ENCODE measurements around the gene DISP1.
A peak's percentile ranks its signal among the peaks of the same experiment; 100 is the strongest.

Gene DISP1

DNA sequence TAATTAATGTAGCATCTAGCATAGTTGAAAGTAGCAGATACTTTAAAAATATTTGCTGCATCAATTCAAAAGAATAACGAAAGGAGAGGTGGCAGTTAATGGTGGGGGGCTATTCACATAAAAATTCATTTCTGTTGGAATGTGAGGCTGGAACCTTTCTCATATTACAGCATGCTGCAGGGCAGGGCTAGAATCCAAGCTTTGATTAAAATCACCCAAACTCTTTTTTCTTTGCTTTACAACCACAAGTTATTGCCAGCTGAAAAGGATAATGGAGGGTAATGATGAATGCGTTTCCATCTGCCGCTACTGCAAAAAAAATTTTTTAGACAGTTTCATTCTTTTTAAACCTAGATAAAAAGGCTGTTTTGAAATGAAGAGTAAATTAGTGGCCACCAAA lies 9.8 kb downstream of the DISP1 start:
- TF ChIP-seq CTCF (IDR thresholded peaks at IDR 0.05; ENCODE audit: low read length, missing control alignments) = no peak
- DNase-seq (ENCODE audit: low read depth) = no peak
- no peak overlapping the region for H3K4me3 ChIP-seq (replicated peaks; ENCODE audit: low read depth, low read length)

DNA sequence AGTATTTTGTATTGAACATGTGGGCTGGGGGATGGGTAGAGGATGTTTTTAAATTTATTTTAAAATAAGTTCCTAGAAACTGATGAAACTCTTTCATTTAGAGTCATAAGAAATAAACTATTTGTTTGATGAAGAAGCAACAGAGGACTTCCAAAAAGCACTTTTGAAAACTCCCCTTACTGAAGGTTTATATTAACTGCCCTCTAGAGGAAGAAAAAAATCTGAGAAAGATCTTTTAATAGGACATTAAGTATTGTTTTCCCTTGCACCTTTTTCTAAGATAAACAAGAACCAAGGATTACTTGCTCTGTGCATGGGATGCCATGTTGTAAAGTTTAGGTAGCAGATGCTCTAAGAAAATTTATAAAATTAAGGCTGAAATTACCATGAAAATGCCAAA lies 14.1 kb downstream of the DISP1 start:
- DNase-seq (ENCODE audit: low read depth) = no peak
- peak; percentile 27 for TF ChIP-seq CTCF (IDR thresholded peaks at IDR 0.05; ENCODE audit: low read length, missing control alignments)

DNA sequence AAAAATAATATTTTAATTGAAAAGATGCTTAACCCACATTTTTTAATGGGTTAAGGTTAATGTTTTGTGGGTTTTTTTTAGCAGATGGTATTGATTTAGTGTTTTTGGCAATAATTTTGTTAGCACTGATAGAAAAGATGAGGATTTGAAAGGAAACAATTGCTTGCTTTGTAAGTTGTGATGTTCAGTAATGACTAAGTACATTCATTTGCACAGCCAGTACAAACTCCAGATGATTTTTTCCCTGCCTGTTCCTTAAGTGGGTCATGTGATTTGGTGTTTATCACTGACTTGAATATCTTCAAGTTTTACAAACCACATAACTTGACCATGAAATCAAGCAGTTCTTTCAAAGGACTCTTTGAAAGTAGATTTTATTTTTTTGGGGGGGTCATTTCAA lies 15.0 kb downstream of the DISP1 start:
- no peak for TF ChIP-seq CTCF (IDR thresholded peaks at IDR 0.05; ENCODE audit: low read length, missing control alignments)
- DNase-seq (ENCODE audit: low read depth) = peak; percentile 71
- H3K4me3 ChIP-seq (replicated peaks; ENCODE audit: low read depth, low read length) = no peak overlapping the region

More for the DNA sequence above, 14.1 kb downstream of the DISP1 start:
- H3K4me3 ChIP-seq (replicated peaks; ENCODE audit: low read depth, low read length) = no peak overlapping the region

DNA sequence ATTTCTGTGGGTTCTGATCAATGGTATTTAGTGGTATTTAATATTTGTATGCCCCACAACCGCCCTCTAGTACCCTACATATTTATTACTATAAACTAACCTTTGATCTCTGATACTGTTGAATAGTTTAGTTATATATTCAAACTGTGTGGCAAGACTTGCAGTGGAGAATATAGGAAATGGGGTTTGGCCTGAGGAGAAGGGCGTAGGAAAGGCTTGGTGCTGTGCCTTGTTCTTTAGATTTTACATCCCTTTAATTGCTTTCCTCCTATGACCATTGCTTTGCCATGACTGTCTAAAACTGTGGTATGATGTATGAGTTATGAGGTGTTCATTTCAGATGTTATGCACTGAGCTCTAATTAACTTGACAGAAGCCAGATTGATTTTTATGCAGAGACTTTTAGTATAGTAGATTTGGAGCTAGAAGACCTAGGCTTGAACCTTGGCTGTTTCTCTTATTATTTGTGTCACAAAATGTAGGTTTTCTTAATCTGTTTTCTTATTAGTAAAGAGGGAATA lies 18.6 kb downstream of the DISP1 start:
- no peak overlapping the region for H3K4me3 ChIP-seq (replicated peaks; ENCODE audit: low read depth, low read length)
- no peak for DNase-seq (ENCODE audit: low read depth)
- no peak for TF ChIP-seq CTCF (IDR thresholded peaks at IDR 0.05; ENCODE audit: low read length, missing control alignments)

DNA sequence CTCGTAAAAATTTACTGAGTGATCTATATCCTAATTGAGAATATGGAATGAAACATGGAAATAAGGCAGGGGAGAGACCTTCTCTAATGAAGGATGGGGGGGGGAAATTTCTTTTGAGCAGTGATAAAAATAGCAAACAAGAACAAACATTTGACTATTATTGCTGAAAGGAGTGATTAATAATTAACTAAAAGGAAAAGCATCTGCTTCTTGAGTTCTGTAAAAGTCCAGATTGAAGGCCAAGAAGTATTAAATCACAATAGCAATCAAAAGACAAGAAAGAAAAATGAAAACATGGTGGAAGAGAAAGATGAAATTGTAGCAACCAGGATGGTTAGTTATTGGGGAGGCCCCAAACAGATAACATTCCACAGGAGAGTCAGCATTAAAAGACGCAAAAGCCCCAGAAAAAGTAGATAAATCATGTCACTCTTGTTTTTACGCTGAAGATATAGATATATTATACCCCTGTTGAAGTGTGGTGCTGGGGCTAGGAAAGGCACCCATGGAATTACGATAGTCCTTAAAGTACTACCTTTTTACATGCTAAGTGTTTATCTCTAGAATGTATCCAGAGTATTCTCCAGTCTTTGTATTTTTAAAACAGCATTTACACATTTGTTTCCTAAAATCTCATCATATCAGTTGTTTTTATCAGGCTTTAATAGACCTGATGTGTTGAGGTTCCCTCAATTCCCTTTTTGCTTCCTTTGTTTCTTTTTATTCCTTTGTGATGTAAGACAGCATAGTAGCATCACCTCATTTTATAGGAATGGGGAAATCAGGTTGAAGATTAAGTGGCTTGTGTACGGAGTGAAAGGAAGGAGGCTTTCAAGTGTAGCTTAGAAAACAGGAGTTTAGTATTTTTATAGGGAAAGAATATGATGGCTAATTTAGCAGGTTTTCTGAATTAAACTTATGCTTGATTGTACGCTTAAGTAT lies 28.9 kb downstream of the DISP1 start:
- DNase-seq (ENCODE audit: low read depth) = peak; percentile 40
- no peak for TF ChIP-seq CTCF (IDR thresholded peaks at IDR 0.05; ENCODE audit: low read length, missing control alignments)
- no peak overlapping the region for H3K4me3 ChIP-seq (replicated peaks; ENCODE audit: low read depth, low read length)

DNA sequence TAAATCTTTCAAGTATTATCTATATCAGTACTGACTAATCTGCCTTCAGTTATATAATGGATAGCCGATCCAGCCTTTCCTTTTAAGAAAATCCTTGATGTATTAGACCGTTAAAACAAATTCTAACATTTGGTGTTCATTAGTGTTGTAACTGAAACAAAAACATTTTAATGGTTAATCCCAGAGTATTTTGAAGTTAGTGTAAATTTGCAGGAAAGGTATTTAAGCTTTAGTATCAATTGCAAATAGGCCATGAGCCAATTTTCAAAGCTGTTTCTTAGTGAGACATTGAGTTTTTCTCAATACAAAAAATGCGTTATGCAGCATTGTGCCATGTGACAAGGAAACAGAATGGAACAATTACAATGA lies 29.6 kb downstream of the DISP1 start:
- no peak for DNase-seq (ENCODE audit: low read depth)
- H3K4me3 ChIP-seq (replicated peaks; ENCODE audit: low read depth, low read length) = no peak overlapping the region
- TF ChIP-seq CTCF (IDR thresholded peaks at IDR 0.05; ENCODE audit: low read length, missing control alignments) = no peak
